K562 (cell line): ENCODE data around the gene EFCAB10. TPM values are rescaled to one million over a fixed set of nuclear protein-coding genes. Genes with fewer than 3 reads are reported as not detected.
A peak's percentile ranks its signal among the peaks of the same experiment; 100 is the strongest.

Experiments
- DDX20 ChIP-seq: fragments of 450-650 bp; IDR thresholded peaks from 2 replicates; pipeline ENCODE4 v1.6.1; 2016; ENCODE audit warnings: missing genetic modification characterization, low read depth, mild to moderate bottlenecking, missing compliant biosample characterization, moderate library complexity
- KAT8 ChIP-seq: fragments of 450-650 bp; IDR thresholded peaks from 2 replicates; pipeline ENCODE4 v1.6.1; 2016; ENCODE audit warnings: low read depth, mild to moderate bottlenecking
- NFIC ChIP-seq: fragments of 450-650 bp; IDR thresholded peaks from 2 replicates; pipeline ENCODE4 v1.6.1; 2017; ENCODE audit warnings: mild to moderate bottlenecking, inconsistent platforms
- NR4A1 ChIP-seq, 2 experiments: fragments of 250-450 bp in 1 of 2; fragments of 450-650 bp in 1 of 2; sonication (Bioruptor Pico) in 1 of 2; IDR thresholded peaks; 2 replicates each; pipeline versions ENCODE4 v1.4.0 to v1.6.1; 2016 to 2020; ENCODE audit warnings: mild to moderate bottlenecking in 2 of 2, missing compliant biosample characterization in 1 of 2, missing genetic modification characterization in 1 of 2, moderate library complexity in 1 of 2
- NUFIP1 ChIP-seq: fragments of 450-650 bp; IDR thresholded peaks from 2 replicates; pipeline ENCODE4 v1.6.1; 2018; ENCODE audit not compliant: partially characterized antibody
- POU5F1 ChIP-seq: fragments of 150-350 bp; IDR thresholded peaks from 2 replicates; pipeline ENCODE4 v1.6.1; 2014; ENCODE audit warnings: borderline replicate concordance, low read length, low read depth, mild to moderate bottlenecking; ENCODE audit not compliant: partially characterized antibody
- SRSF7 ChIP-seq: fragments of 200-400 bp; formaldehyde crosslinking; optimal IDR thresholded peaks from 2 replicates; pipeline ENCODE3; 2017; ENCODE audit warnings: mild to moderate bottlenecking, low read depth, low read length
- ZBTB8A ChIP-seq: fragments of 450-650 bp; IDR thresholded peaks from 2 replicates; pipeline ENCODE4 v1.6.1; 2018; ENCODE audit warnings: mild to moderate bottlenecking, moderate library complexity; ENCODE audit not compliant: partially characterized antibody
- ZNF134 ChIP-seq: fragments of 250-450 bp; sonication (Bioruptor Pico); conservative IDR thresholded peaks from 2 replicates; pipeline ENCODE4 v1.4.0; 2020
- polyA plus RNA-seq, 8 experiments: library from polyadenylated mRNA; depleted of rRNA in 4 of 8; stranded (reverse) in 5 of 8; unstranded in 3 of 8; fragments of >200 nt; fragmentation: Nextera tagmentation in 2 of 8; fragmentation: Illumina TruSeq in 1 of 8; extraction: Ambion mirVana in 2 of 8; extraction: Trizol in 1 of 8; gene quantifications; 2 replicates each; pipeline versions ENCODE4 v1.2.1 to v1.2.3, GENCODE V29; 2011 to 2014; ENCODE audit warnings: inconsistent platforms in 1 of 8, missing spikeins in 1 of 8
- total RNA-seq, 7 experiments: library from RNA; depleted of rRNA in 6 of 7; stranded (reverse); fragments of >200 nt in 6 of 7; fragmentation: Illumina TruSeq in 2 of 7; extraction: Trizol in 2 of 7; gene quantifications; 2 replicates each; pipeline versions ENCODE4 v1.2.1 to v1.2.3, GENCODE V29; 2011 to 2021; ENCODE audit warnings: low replicate concordance in 1 of 7
- TF ChIP-seq, protein P1 (sequence below): sonication (generic); formaldehyde crosslinking; IDR thresholded peaks from 2 replicates; pipeline ENCODE4 v1.8.1; 2023; ENCODE audit warnings: missing genetic modification reagents, mild to moderate bottlenecking, borderline replicate concordance
- TF ChIP-seq, protein P2 (sequence below), 2 experiments: fragments of 450-650 bp; conservative IDR thresholded peaks; 2 replicates each; pipeline ENCODE4 v1.6.1; 2017; ENCODE audit warnings: mild to moderate bottlenecking in 2 of 2, moderate library complexity in 2 of 2
- TF ChIP-seq, protein P3 (sequence below): fragments of 450-650 bp; IDR thresholded peaks from 2 replicates; pipeline ENCODE4 v1.6.1; 2016; ENCODE audit warnings: mild to moderate bottlenecking
- TF ChIP-seq, protein P4 (sequence below): sonication (generic); formaldehyde crosslinking; IDR thresholded peaks from 2 replicates; pipeline ENCODE4 v1.8.0; 2022; ENCODE audit warnings: mild to moderate bottlenecking, missing genetic modification reagents
- TF ChIP-seq, protein P5 (sequence below): IDR thresholded peaks from 3 replicates; pipeline ENCODE4 v1.6.1; 2011; ENCODE audit warnings: borderline replicate concordance, mild to moderate bottlenecking; ENCODE audit not compliant: insufficient read length, insufficient read depth

Gene EFCAB10
- total and polyA plus RNA-seq, 9 of the 15 experiments (the other 6 are each of a cell fraction or from before 2014, with no cell fraction given) = 5.0 to 21.4 (median 16.8) TPM

DNA sequence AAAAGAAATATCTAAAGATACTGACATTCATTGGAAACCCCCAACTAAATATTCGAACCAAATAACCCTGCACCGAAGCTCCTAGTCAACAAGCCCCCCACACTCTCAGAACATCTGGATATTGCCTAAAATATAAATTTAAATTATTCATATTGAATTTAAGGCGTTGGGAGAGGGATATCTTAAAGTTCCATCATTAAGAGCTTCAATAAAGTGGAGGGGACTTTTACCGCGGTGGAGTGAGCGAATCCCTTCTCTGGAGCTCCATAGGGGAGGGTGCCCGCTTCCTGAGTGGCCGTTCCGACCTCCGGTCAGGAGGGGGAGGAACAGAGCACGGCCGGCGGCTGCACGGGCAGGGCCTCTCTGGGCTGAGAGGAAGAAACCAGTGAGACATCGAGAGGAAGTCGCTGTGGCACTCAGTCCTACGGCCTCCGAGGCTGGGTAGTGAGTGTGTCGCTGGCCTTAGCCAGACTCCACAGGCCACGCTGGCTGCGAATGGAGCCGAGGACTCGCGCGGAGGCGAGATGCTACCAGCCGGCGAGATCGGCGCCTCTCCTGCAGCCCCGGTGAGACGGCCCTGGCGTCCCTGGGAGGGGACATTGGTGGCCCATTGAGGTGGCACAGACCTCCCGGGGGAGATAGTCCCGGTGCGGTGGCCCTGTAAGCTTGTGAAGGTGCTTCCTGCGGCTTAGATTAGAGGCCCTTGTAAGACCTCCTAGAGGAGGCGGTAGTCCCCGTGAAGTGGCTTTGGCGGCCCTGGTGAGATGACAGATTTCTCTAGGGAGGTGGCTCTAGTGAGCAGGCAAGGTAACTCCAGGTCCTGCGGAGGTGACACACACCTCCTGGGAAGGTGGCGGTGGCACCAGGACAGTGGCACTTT, 49.3 kb downstream of the EFCAB10 start, which contains the start of gene RINT1 (continued):
- TF ChIP-seq, protein P1, sequence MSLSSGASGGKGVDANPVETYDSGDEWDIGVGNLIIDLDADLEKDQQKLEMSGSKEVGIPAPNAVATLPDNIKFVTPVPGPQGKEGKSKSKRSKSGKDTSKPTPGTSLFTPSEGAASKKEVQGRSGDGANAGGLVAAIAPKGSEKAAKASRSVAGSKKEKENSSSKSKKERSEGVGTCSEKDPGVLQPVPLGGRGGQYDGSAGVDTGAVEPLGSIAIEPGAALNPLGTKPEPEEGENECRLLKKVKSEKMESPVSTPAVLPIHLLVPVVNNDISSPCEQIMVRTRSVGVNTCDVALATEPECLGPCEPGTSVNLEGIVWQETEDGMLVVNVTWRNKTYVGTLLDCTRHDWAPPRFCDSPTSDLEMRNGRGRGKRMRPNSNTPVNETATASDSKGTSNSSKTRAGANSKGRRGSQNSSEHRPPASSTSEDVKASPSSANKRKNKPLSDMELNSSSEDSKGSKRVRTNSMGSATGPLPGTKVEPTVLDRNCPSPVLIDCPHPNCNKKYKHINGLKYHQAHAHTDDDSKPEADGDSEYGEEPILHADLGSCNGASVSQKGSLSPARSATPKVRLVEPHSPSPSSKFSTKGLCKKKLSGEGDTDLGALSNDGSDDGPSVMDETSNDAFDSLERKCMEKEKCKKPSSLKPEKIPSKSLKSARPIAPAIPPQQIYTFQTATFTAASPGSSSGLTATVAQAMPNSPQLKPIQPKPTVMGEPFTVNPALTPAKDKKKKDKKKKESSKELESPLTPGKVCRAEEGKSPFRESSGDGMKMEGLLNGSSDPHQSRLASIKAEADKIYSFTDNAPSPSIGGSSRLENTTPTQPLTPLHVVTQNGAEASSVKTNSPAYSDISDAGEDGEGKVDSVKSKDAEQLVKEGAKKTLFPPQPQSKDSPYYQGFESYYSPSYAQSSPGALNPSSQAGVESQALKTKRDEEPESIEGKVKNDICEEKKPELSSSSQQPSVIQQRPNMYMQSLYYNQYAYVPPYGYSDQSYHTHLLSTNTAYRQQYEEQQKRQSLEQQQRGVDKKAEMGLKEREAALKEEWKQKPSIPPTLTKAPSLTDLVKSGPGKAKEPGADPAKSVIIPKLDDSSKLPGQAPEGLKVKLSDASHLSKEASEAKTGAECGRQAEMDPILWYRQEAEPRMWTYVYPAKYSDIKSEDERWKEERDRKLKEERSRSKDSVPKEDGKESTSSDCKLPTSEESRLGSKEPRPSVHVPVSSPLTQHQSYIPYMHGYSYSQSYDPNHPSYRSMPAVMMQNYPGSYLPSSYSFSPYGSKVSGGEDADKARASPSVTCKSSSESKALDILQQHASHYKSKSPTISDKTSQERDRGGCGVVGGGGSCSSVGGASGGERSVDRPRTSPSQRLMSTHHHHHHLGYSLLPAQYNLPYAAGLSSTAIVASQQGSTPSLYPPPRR (CRISPR knock-in tag) = no peak
- TF ChIP-seq NUFIP1 (peak; percentile 81), NFIC (peak; percentile 73), NR4A1 (CRISPR knock-in tag; IDR thresholded peaks at IDR 0.05) (peak; percentile 54; the same call in 1 of the 2 replicates), NR4A1 (tag; IDR thresholded peaks at IDR 0.05) (peak; percentile 62; the same call in 1 of the 2 replicates), POU5F1 (no peak), KAT8 (no peak), ZBTB8A (no peak), SRSF7 (no peak), DDX20 (tag) (no peak), ZNF134 (CRISPR knock-in tag) (no peak)
- TF ChIP-seq, protein P2, sequence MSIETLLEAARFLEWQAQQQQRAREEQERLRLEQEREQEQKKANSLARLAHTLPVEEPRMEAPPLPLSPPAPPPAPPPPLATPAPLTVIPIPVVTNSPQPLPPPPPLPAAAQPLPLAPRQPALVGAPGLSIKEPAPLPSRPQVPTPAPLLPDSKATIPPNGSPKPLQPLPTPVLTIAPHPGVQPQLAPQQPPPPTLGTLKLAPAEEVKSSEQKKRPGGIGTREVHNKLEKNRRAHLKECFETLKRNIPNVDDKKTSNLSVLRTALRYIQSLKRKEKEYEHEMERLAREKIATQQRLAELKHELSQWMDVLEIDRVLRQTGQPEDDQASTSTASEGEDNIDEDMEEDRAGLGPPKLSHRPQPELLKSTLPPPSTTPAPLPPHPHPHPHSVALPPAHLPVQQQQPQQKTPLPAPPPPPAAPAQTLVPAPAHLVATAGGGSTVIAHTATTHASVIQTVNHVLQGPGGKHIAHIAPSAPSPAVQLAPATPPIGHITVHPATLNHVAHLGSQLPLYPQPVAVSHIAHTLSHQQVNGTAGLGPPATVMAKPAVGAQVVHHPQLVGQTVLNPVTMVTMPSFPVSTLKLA (conservative IDR thresholded peaks at IDR 0.05) = peak; percentile 80 to 90
- TF ChIP-seq, protein P3, sequence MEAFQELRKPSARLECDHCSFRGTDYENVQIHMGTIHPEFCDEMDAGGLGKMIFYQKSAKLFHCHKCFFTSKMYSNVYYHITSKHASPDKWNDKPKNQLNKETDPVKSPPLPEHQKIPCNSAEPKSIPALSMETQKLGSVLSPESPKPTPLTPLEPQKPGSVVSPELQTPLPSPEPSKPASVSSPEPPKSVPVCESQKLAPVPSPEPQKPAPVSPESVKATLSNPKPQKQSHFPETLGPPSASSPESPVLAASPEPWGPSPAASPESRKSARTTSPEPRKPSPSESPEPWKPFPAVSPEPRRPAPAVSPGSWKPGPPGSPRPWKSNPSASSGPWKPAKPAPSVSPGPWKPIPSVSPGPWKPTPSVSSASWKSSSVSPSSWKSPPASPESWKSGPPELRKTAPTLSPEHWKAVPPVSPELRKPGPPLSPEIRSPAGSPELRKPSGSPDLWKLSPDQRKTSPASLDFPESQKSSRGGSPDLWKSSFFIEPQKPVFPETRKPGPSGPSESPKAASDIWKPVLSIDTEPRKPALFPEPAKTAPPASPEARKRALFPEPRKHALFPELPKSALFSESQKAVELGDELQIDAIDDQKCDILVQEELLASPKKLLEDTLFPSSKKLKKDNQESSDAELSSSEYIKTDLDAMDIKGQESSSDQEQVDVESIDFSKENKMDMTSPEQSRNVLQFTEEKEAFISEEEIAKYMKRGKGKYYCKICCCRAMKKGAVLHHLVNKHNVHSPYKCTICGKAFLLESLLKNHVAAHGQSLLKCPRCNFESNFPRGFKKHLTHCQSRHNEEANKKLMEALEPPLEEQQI = peak; percentile 95
- TF ChIP-seq, protein P4, sequence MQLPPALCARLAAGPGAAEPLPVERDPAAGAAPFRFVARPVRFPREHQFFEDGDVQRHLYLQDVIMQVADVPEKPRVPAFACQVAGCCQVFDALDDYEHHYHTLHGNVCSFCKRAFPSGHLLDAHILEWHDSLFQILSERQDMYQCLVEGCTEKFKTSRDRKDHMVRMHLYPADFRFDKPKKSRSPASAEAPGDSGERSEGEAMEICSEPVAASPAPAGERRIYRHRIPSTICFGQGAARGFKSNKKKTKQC (CRISPR knock-in tag) = peak; percentile 95
- TF ChIP-seq, protein P5, sequence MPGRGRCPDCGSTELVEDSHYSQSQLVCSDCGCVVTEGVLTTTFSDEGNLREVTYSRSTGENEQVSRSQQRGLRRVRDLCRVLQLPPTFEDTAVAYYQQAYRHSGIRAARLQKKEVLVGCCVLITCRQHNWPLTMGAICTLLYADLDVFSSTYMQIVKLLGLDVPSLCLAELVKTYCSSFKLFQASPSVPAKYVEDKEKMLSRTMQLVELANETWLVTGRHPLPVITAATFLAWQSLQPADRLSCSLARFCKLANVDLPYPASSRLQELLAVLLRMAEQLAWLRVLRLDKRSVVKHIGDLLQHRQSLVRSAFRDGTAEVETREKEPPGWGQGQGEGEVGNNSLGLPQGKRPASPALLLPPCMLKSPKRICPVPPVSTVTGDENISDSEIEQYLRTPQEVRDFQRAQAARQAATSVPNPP = no peak
